Coronary artery (tissue), 2 donors: ENCODE measurements around the gene DMXL1.

Source experiments
- DNase-seq: peaks from one replicate; pipeline ENCODE4 v3.0.0-alpha.2; 2017; ENCODE audit warnings: low spot score
- H3K27ac ChIP-seq, 2 donors: fragments of 200-600 bp; sonication (generic); one replicate each; pipeline ENCODE4 v1.5.1; 2016 to 2019
- H3K4me3 ChIP-seq: fragments of 200-600 bp; sonication (generic); 2 replicates; pipeline ENCODE4 v1.5.1; 2016; ENCODE audit warnings: mild to moderate bottlenecking, moderate library complexity
- TF ChIP-seq, protein P1 (sequence below): fragments of 200-600 bp; sonication (generic); IDR thresholded peaks from one replicate; pipeline ENCODE4 v1.5.1; 2019; ENCODE audit warnings: antibody characterized with exemption

DMXL1 gene

GRCh38 chr5:119049824-119050449 is 20.9 kb upstream of the DMXL1 start:
- TF ChIP-seq, protein P1, sequence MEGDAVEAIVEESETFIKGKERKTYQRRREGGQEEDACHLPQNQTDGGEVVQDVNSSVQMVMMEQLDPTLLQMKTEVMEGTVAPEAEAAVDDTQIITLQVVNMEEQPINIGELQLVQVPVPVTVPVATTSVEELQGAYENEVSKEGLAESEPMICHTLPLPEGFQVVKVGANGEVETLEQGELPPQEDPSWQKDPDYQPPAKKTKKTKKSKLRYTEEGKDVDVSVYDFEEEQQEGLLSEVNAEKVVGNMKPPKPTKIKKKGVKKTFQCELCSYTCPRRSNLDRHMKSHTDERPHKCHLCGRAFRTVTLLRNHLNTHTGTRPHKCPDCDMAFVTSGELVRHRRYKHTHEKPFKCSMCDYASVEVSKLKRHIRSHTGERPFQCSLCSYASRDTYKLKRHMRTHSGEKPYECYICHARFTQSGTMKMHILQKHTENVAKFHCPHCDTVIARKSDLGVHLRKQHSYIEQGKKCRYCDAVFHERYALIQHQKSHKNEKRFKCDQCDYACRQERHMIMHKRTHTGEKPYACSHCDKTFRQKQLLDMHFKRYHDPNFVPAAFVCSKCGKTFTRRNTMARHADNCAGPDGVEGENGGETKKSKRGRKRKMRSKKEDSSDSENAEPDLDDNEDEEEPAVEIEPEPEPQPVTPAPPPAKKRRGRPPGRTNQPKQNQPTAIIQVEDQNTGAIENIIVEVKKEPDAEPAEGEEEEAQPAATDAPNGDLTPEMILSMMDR = no peak
- Histone ChIP-seq H3K27ac (peak overlapping the region in 1 of 2 donors; percentile 40), H3K4me3 (no peak overlapping the region)
- DNase-seq = no peak

DNA sequence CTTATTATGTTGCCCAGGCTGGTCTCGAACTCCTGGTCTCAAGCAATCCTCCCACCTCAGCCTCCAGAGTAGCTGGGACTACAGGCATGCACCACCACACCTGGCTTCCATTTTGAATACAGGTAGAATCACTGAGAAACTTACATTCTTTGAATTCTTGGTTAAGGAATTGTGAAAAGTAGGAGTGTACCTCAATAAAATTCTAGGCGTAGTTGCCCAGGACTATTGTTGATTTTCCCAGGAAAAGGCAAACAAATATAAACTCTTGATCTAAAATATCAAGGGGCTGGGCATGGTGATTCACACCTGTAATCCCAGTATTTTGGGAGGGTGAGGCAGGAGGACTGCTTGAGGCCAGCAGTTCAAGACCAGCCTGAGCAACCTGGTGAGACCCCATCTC is 16.8 kb upstream of the DMXL1 start:
- Histone ChIP-seq H3K4me3 (no peak overlapping the region), H3K27ac (no peak overlapping the region)
- no peak for DNase-seq
- TF ChIP-seq, protein P1 = no peak

DNA sequence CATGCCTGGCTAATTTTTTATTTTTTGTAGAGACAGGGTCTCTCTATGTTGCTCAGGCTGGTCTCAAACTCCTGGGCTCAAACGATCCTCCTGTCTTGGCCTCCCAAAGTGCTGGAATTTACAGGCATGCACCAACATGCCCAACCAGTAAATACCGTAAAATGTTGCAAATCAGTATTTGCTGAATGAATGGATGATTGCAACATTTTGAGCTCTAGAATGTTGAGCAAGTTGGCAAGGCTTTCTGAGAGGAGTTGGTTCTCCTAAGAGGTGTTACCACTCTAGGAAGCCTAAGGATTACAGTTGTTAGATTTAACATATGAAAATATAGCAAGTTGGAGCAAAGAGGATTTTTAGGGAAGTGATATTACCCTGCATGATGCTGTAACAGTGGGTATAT is 15.6 kb upstream of the DMXL1 start:
- TF ChIP-seq, protein P1 = no peak
- no peak for DNase-seq
- H3K4me3 ChIP-seq = no peak overlapping the region
- H3K27ac ChIP-seq = no peak overlapping the region

- Histone ChIP-seq H3K27ac (no peak overlapping the region), H3K4me3 (no peak overlapping the region)
- DNase-seq = no peak
- TF ChIP-seq, protein P1 = no peak
Measured at GRCh38 chr5:119058979-119059529, 11.8 kb upstream of the DMXL1 start.

DNA sequence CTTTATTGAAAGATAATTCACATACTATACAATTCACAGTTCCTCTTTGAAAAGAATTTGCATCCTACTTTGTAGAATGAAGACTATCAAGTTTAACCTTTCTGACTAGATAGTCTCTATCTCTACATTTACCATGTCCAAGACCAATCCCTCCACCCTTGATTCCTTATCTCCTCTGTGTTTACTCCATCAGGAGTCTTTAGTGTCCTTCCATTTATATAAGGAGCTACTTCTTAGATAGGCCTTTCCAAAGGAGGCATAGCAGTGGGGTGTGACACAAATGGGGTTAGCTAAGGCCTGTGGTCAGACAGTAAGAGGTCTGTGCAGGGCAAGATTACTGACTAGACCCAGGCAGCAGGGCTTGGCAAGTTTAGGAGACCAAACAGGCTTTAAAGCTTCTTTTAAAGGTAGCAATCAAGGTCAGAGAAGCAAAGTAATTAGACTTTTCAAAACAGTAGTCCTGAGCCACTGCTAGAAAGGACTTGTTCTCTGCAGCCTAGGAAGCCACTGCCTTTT is 11.1 kb upstream of the DMXL1 start:
- Histone ChIP-seq H3K27ac (no peak overlapping the region), H3K4me3 (no peak overlapping the region)
- TF ChIP-seq, protein P1 = no peak
- DNase-seq = no peak

GRCh38 chr5:119063579-119064379 is 7.1 kb upstream of the DMXL1 start:
- no peak overlapping the region for H3K4me3 ChIP-seq
- no peak overlapping the region for H3K27ac ChIP-seq
- DNase-seq = no peak
- TF ChIP-seq, protein P1 = no peak
